NCI-H2196 treated with DMSO at 0.1 percent for 48 hours (cell line): Measurements from ENCODE around the gene FAM227B.
"Not testable (repeated sequence)": the region's sequence is repeated elsewhere in the genome, so short reads cannot be mapped to it uniquely, and the experiment has no call there.

Experiments
- DNase-seq: peaks from one replicate; lab custom pipeline; 2025; ENCODE audit not compliant: unreplicated experiment; lab: John Stamatoyannopoulos, UW

The FAM227B gene

GRCh38 chr15:49495993-49496753 is 124.4 kb downstream of the FAM227B start:
- DNase-seq, result no peak

DNA sequence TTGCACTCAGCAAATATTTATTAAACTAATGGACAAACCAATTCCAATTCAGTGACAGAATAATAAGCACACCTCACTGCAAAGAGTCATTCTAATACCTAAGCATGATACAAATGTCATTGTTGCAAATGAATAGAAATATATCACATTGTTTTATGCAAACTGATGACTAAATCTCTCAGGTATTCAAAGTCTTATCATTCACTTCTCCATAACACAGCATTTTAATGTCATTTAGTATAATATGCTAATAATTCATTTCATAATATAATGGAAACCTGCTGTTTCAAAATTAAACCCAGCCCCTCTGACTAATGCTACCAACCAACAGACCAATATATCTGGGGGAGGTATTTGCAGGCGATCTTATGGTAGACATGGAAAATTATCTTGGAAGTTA is 125.8 kb downstream of the FAM227B start:
- no peak for DNase-seq

DNA sequence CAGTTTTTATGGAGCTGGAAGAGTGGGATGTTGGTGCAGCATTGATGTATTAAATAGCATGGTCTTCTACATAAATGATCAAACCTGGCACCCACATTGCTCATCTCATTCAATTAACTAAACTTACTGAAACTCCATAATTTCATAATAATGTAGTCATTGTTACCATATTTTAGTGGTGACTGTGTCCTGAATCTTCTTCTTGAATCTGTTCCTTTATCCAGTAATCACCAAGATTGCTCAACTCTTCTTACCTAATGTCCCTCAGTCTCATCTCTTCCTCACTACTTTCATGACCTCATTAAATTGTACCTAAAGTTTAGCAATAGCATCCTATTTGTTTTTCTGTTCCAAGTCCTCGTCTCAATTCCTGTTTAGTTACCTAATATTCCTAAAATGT is 127.8 kb downstream of the FAM227B start:
- no peak for DNase-seq

DNA sequence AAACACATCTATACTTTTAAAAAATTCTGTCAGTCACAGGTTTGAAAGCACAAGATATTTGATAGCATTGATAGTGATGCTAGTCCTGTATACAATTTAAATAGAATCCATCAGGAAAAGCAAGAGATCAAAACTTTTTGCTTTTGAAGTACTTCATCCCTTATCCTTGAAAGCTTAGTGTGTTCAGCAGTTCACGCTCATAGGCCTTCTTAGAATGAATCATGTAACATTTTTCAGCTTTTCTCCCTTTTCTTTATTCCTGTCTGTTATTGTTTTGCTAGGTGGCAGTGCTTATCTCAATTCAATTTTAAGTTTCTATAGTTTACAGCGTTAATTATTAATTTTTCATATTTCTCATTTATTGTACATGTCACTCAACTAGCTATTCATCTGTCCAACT is 128.5 kb downstream of the FAM227B start:
- no peak for DNase-seq

DNA sequence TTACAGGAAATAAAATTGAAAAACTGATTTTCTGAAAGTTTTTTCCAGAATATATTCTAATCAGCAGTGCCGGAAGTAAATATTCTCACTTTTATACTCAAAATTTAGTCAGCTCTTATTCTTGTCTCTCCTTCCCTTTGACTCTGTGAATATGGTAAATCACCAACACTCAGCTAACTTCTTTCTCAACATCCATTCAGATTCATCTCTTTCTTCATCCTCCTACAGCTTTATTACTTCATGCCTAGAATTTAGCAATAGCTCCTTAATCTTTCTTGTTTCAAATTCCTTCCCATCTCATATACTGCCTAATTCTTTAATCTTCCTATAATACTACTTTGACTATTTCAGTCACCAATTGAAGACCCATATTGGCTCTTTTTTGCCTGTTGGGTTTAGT is 129.7 kb downstream of the FAM227B start:
- no peak for DNase-seq

DNA sequence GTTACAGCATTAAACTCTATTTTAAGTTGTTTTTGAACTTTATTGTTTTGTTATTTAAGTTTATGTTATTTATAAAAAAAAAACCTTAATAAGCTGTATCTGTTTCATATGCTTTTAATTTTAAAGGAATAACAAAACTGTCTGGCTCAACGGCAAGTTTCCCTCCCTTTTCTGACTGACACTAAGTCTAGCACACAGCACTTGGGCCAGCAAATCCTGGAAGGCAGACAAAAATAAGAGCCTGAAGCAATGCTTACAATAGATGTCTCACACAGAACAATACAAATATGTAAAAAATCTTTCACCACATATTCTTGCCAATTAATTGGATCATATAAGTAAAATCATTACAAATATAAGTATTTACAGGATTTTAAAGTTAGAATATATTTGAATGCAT is 135.2 kb downstream of the FAM227B start:
- not testable (repeated sequence) for DNase-seq

DNA sequence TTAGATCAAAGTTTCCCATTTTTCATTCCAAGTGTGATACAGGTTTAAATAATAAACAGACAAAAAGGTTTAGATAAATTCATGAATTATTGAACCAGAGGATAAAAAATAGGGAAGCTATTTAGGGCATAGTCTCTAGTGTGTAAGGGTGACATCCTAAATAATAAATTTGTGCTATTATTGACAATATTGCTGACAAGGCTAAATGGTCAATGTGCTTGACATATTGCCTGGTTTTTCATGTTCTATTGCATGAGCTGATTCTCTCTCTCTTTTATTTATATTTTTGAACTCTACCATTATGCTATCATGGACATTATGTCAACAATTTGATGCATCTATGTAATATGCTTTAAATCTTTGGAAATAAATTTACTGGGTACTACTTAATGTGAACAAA is 141.6 kb downstream of the FAM227B start:
- not testable (repeated sequence) for DNase-seq

DNA sequence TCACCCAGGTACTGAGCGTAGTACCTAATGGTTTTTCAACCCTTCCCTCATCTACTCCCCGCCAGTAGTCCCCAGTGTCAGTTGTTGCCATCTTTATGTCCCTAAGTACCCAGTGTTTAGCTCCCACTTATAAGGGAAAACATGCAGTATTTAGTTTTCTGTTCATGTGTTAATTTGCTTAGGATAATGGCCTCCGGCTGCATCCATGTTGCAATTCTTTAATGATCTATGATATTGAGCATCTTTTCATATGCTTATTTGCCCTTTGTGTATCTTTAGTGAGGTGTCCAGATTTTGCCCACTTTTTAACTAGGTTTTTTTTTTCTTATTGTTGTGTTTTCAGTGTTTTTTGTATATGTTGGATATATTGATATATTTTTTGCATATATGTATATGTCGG is 142.6 kb downstream of the FAM227B start:
- not testable (repeated sequence) for DNase-seq

DNA sequence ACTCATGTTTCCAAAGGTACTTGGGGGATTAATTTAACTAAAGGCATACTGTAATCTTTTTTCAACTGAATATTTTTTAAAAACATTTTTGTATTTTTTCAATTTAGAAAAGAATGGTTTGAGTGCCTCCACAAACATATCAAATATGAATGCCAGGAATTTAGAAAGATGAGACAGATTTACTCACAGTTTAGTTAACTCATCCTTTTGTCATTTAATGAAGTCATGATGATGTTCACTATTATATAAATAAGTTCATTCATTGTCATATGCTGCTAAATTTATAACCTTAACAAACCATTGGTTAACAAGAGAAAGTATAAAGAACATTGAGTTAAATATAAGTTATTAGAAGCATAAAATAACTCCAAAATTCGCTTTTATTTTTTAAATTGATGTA is 147.6 kb downstream of the FAM227B start:
- no peak for DNase-seq

DNA sequence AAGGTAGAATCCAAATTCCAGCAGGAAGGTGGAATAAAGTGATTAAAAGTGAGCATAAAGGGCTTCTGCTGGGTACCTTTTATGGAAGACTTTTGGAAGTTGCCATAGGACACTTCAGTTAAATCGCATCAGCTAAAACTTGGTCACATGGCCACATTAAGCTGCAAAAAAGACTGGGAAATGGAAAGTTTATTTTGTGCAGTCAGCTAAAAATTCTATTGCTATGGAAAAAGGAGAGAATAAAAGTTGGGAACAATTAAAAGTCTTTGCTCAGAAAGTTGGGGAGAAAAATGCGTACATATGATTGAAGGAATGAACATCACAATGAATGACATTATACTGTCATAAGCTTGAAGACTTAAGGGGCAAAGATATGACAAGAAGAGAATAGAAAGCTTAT is 148.3 kb downstream of the FAM227B start:
- no peak for DNase-seq

DNA sequence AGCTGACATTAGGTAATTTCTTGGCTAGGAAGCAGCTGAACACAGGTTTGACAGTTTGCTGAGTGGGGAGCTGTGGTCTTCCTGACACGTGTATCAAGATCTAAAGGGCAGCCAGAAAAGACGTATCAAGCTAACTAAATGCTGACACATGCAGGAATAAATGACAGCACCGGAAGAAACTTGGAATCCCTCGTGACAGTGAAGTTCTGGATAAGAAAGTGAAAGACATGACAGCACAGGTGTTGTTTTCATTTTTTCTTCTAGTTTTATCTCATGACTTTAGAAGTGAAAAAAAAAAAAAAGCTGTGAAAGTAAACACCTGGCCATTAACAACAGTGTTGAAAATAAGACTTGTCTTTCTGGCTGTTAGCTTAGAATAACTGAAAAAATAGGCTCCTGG is 148.9 kb downstream of the FAM227B start:
- DNase-seq, result no peak

DNA sequence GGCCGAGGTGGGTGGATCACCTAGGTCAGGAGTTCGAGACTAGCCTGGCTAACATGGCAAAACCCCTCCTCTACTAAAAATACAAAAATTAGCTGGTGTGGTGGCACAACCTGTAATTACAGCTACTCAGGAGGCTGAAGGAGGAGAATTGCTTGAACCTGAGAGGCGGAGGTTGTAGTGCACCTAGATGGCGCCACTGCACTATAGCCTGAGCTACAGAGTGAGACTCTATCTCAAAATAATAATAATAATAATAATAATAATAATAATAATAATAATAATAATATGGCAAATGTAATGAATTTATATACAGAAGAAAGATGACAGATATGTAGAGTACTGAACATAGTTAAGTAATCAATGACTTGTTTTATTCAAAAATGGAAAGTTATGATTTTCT is 149.4 kb downstream of the FAM227B start:
- DNase-seq, result not testable (repeated sequence)

- no peak for DNase-seq
These were observed 152.2 kb downstream of the FAM227B start for GRCh38 chr15:49468481-49468839.

GRCh38 chr15:49467746-49468480 is 152.7 kb downstream of the FAM227B start:
- DNase-seq, result no peak

DNA sequence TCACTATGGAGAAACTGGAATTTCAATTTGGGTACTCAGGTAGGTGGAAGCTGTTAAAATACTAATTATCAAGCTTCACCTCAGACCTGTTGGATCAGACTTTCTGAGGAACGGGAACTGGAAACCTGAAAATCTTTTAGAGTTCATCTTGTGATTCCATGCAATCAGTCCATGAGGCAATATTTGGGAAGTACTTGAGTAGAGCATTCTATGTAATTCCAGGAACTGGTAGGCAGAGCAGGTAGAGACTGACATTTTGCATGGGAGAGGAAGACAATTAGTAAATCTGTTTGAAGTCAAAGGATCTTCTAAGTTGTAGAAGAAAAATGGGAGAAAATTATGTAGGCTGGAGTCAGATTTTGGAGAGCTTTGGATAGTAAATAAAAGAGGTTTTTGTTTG is 154.5 kb downstream of the FAM227B start:
- no peak for DNase-seq

- no peak for DNase-seq
These were observed 156.1 kb downstream of the FAM227B start for GRCh38 chr15:49464522-49464921.

GRCh38 chr15:49462232-49462844 is 158.3 kb downstream of the FAM227B start:
- DNase-seq, result no peak

DNA sequence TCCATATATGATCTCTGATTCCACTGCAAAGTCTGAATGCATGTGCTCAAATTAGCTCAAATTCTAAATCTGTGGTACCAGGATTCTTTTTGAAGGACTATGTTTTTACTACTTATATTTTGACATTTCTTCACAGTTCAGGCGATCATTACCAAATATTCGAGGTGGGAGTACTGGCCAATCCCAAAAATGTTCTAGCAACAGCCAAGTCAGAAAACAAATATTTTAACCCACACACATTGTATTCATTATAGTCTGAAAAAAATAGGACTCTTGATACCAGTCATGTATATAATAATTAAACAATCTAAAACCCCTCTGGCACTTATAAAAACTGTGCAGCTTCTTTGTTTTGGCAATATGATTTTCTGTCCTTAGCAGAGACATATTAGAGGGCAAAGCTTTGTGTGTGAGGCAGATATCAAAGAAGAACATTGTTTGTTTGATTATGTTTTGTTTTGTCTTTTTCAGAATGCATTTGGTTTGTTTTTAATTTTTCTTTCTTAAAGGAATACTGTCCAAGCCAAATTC is 160.1 kb downstream of the FAM227B start:
- DNase-seq, result no peak

DNA sequence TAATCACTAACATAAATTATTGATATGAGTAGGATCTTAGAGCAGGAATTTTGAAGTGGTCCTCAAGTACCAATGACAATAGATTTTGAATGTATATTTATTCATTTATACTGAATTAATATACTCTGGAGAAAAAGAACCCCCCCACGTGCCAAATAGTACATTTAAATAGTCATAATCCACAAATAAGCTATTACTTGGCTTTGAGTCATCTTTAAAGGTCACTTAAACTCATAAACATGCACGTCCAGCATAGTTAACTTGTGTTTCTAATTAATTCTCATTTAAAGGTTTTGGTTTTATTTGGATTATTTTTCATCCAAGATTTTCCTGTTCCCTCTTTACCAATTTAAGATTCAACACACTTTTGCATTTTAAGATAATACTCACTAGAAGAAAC is 162.5 kb downstream of the FAM227B start:
- DNase-seq, result no peak

- DNase-seq, result no peak
These were observed 164.5 kb downstream of the FAM227B start for GRCh38 chr15:49456166-49456565.

- no peak for DNase-seq
These were observed 168.0 kb downstream of the FAM227B start for GRCh38 chr15:49452595-49452994.

DNA sequence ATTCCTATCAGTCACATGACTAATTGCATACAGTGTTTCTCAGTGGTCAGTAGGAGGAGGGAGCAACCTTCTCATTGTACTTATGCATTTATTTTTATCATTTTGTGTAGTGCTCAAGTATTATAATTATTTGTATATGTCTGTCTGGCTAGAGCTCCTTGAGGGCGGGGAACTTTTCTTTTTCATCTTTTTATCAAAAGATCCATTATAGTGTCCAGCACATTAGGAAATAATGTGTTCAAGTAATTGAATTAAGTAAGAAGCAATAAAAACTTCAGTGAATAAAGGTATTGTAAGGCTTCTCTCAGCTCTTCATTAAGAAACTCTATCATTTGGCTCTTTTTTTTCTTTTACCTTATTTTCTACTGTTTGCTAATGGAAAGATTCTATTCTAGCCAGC is 178.8 kb downstream of the FAM227B start:
- no peak for DNase-seq
